ENCODE measurements around the gene BAZ1A.
A peak's percentile ranks its signal among the peaks of the same experiment; 100 is the strongest.
"Not testable (repeated sequence)": the region's sequence is repeated elsewhere in the genome, so short reads cannot be mapped to it uniquely, and the experiment has no call there.

Gene BAZ1A

DNA sequence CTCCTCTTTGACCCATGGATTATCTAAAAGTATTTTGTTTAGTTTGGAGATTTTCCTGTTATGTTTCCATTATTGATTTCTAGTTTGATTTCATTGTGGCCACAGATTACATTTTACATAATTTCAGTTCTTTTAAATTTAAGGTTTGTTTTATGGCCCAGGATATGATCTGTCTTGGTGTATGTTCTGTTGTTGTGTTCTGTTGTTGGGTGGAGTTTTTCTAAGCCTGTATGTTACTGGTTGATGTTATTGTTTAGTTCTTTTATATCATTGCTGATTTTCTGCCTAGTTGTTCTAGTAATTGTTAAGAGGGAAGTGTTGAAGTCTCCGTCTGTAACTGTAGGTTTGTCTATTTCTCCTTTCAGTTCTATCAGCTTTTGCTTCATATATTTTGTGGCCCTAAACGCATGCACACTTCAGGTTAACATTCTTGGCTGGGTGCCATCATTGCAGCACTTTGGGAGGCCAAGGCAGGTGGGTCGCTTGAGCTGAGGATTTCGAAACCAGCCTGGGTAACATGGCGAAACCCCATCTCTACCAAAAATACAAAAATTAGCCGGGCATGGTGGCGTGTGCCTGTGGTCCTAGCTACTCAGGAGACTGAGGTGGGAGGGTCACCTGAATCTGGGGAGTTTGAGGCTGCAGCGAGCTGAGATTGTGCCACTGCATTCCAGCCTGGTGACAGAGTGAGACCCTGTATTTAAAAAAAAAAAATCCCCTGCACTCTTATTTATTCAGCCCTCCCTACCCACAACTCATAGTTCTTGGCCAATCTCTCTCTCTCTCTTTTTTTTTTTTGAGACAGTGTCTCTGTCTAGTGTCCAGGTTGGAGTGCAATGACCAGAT is 132.7 kb downstream of the BAZ1A start:
- H3K27ac ChIP-seq, result no peak overlapping the region
- TF ChIP-seq CTCF (conservative IDR thresholded peaks at IDR 0.05), result no peak
- TF ChIP-seq ZFX (IDR thresholded peaks at IDR 0.05), result no peak

- no peak overlapping the region for H3K27ac ChIP-seq
- TF ChIP-seq CTCF (conservative IDR thresholded peaks at IDR 0.05) (no peak), ZFX (IDR thresholded peaks at IDR 0.05) (no peak)
Measured at GRCh38 chr14:34741840-34742239, 133.3 kb downstream of the BAZ1A start.

DNA sequence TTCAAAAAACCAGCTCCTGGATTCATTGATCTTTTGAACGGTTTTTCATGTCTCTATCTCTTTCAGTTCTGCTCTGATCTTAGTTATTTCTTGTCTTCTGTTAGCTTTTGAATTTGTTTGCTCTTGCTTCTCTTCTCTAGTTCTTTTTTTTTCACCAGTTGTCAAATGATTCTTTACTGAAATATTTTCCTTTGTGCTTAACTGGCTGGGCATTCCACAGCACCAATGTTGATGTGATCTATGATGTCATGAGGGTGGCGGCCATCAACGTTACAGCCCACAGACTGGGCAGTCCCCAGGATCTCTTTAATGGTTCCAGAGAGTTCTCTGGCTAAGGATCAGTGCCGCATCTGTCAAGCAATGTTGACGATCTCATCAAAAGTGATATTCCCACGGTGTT is 135.0 kb downstream of the BAZ1A start:
- H3K27ac ChIP-seq, result not testable (repeated sequence)

- H3K27ac ChIP-seq, result not testable (repeated sequence)
Measured at GRCh38 chr14:34737079-34737478, 138.1 kb downstream of the BAZ1A start.

GRCh38 chr14:34733245-34733644 is 141.9 kb downstream of the BAZ1A start:
- TF ChIP-seq CTCF (conservative IDR thresholded peaks at IDR 0.05) (no peak), ZFX (IDR thresholded peaks at IDR 0.05) (no peak)
- no peak overlapping the region for H3K27ac ChIP-seq

DNA sequence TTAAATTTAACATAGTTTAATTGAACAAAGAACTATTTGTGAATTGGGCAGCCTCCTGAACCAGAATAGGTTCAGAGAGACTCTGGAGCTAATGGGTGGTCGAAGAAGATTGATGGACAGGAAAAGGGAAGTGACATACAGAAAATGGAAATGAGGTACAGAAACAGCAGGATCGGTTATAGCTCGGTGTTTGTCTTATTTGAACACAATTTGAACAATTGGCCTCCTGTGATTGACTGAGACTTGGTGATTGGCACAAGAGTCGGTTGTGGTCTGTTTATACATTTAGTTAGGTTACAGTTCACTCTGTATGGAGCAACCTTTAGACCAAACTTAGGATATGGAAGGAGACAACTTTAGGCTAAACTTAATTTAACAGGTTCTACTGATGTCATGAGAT is 142.4 kb downstream of the BAZ1A start:
- H3K27ac ChIP-seq, result no peak overlapping the region
- TF ChIP-seq CTCF (conservative IDR thresholded peaks at IDR 0.05), result no peak
- TF ChIP-seq ZFX (IDR thresholded peaks at IDR 0.05), result no peak

DNA sequence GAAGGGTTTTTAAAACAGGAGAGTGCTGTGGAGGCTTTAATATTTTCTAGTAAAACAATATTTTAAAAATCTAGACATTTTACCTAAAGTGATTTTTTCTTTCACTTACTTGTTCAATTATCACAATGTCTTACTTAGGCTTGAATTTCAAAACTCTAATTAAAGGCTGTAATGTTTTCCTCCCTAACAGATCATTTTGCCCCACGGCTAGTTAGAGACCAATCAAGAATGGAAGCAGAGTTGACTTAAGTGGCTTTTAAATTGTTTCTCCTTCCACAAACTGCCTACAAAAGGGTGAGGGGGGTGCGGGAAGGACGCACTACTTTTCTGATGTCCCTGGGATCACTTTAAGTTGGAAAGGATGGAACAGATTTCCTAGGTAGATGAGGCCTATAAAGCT is 151.3 kb downstream of the BAZ1A start:
- H3K27ac ChIP-seq, result no peak overlapping the region
- TF ChIP-seq ZFX (IDR thresholded peaks at IDR 0.05) (no peak), CTCF (conservative IDR thresholded peaks at IDR 0.05) (no peak)

DNA sequence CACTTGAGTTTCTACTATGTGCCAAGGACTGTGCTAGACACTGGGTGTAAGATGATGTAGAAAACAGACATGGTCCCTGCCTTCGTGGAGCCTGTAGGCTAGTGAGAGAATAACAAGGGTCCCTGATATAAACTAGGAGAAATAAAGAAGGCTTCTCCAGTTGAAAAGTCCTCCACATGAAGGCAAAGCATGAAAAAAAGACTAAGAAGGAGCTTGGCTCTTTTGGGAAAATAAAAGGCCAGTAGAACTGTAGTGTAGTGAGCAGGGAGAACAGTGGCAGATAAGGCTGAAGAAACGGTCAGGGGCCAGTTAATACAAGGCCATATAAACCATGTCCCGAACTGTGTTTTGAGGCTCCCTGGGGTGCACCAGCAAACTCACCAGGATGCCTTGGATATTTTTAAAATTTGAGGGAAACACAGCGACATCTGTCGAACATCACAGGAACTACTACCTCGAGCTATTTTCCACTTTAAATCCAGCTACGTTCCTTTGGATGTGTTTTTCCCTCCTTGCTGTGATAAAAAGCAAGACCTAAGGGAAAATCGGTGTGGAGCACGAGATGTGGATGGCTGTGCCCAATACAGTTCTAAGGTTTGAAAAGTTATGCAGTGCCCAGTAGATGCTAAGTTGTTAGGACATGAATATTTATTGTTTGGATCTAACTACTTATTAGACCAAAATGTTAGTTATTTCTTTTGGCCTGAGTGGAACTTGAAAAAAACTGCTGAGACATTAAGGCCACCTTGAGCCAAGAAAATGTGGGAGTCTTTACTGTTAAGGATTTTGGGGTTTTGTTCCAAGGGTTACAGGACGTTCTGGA is 152.2 kb downstream of the BAZ1A start:
- no peak for TF ChIP-seq ZFX (IDR thresholded peaks at IDR 0.05)
- peak; percentile 89 for TF ChIP-seq CTCF (conservative IDR thresholded peaks at IDR 0.05)
- H3K27ac ChIP-seq, result no peak overlapping the region

All from C4-2B (cell line).